Measurements from ENCODE around the gene ZMYND8. TPM values are rescaled to one million over a fixed set of nuclear protein-coding genes. Genes with fewer than 3 reads are reported as not detected.

ZMYND8 gene
- total and polyA plus RNA-seq, 5 donors: 10.0 to 35.7 (median 31.4) TPM

- ATAC-seq: no peak
- intact Hi-C loops (cut with DNase I): no loop called here
- Histone ChIP-seq H3K9me3 (ENCODE audit: control insufficient read depth, low read length) (no peaks in the 10 kb centered on the region), H3K27ac (ENCODE audit: low read length) (no peak overlapping the region), H3K4me1 (ENCODE audit: control insufficient read depth, insufficient read depth, low read length) (no peaks in the 10 kb centered on the region), H3K27me3 (ENCODE audit: control insufficient read depth, insufficient read depth) (no peaks in the 10 kb centered on the region), H3K4me3 (ENCODE audit: low read length) (no peak overlapping the region)
- peak; percentile 33 to 59 (median 36) for DNase-seq
- 91% methylated on average over 8 of the region's 8 CpGs for WGBS
Observed at GRCh38 chr20:47220161-47220582, 136.3 kb downstream of the ZMYND8 start.

- no peak for ATAC-seq
- 71% methylated on average over 12 of the region's 12 CpGs for WGBS
- Histone ChIP-seq H3K27ac (ENCODE audit: low read length) (no peak overlapping the region), H3K4me3 (ENCODE audit: low read length) (no peak overlapping the region), H3K4me1 (ENCODE audit: control insufficient read depth, insufficient read depth, low read length) (no peaks in the 10 kb centered on the region), H3K27me3 (ENCODE audit: control insufficient read depth, insufficient read depth) (no peaks in the 10 kb centered on the region), H3K9me3 (ENCODE audit: control insufficient read depth, low read length) (no peaks in the 10 kb centered on the region)
- intact Hi-C loops (cut with DNase I): loop anchor here in 1 of 4 donors (10.0 kb wide), 1 partner anchor 47 kb away; no protein-coding TSS in a partner anchor
- DNase-seq: peak in 1 of 3 donors; percentile 9
Observed at GRCh38 chr20:47217482-47218446, 138.7 kb downstream of the ZMYND8 start.

GRCh38 chr20:47216819-47217410 lies 139.6 kb downstream of the ZMYND8 start:
- intact Hi-C loops (cut with DNase I): loop anchor here in 1 of 4 donors (10.0 kb wide), 1 partner anchor 48 kb away; no protein-coding TSS in a partner anchor

GRCh38 chr20:47215653-47216397 lies 140.7 kb downstream of the ZMYND8 start:
- ATAC-seq (no peak), DNase-seq (peak in 1 of 3 donors; percentile 31)
- H3K4me1 ChIP-seq (ENCODE audit: control insufficient read depth, insufficient read depth, low read length): peaks cover 2% of the 10 kb centered on the region
- intact Hi-C loops (cut with DNase I): loop anchor here in 1 of 4 donors (10.0 kb wide), 1 partner anchor 49 kb away; no protein-coding TSS in a partner anchor
- no peak overlapping the region for H3K4me3 ChIP-seq (ENCODE audit: low read length)
- no peaks in the 10 kb centered on the region for H3K9me3 ChIP-seq (ENCODE audit: control insufficient read depth, low read length)
- no peak overlapping the region for H3K27ac ChIP-seq (ENCODE audit: low read length)
- 77% methylated on average over 10 of the region's 10 CpGs for WGBS
- no peaks in the 10 kb centered on the region for H3K27me3 ChIP-seq (ENCODE audit: control insufficient read depth, insufficient read depth)

More at GRCh38 chr20:47216819-47217410, 139.6 kb downstream of the ZMYND8 start:
- ATAC-seq: no peak
- Histone ChIP-seq H3K4me3 (ENCODE audit: low read length) (no peak overlapping the region), H3K27me3 (ENCODE audit: control insufficient read depth, insufficient read depth) (no peaks in the 10 kb centered on the region), H3K9me3 (ENCODE audit: control insufficient read depth, low read length) (no peaks in the 10 kb centered on the region), H3K4me1 (ENCODE audit: control insufficient read depth, insufficient read depth, low read length) (peaks cover 2% of the 10 kb centered on the region), H3K27ac (ENCODE audit: low read length) (no peak overlapping the region)
- 88% methylated on average over 7 of the region's 7 CpGs for WGBS
- peak in 1 of 3 donors; percentile 3 for DNase-seq

- no peaks in the 10 kb centered on the region for H3K27me3 ChIP-seq (ENCODE audit: control insufficient read depth, insufficient read depth)
- DNase-seq: peak in 1 of 3 donors; percentile 13
- peaks cover 2% of the 10 kb centered on the region for H3K4me1 ChIP-seq (ENCODE audit: control insufficient read depth, insufficient read depth, low read length)
- no peaks in the 10 kb centered on the region for H3K9me3 ChIP-seq (ENCODE audit: control insufficient read depth, low read length)
- ATAC-seq: peak; percentile 38 to 56
- H3K4me3 ChIP-seq (ENCODE audit: low read length): no peak overlapping the region
- intact Hi-C loops (cut with DNase I): loop anchor here in 1 of 4 donors (10.0 kb wide), 1 partner anchor 51 kb away; no protein-coding TSS in a partner anchor
- H3K27ac ChIP-seq (ENCODE audit: low read length): peak overlapping the region; percentile 89
- 68% methylated on average over 9 of the region's 9 CpGs for WGBS
Observed at GRCh38 chr20:47213966-47214365, 142.5 kb downstream of the ZMYND8 start.

GRCh38 chr20:47212606-47213207 lies 143.8 kb downstream of the ZMYND8 start:
- intact Hi-C loops (cut with DNase I): loop anchor here in 1 of 4 donors (10.0 kb wide), 1 partner anchor 52 kb away; no protein-coding TSS in a partner anchor

GRCh38 chr20:47211036-47211435 lies 145.5 kb downstream of the ZMYND8 start:
- Histone ChIP-seq H3K27ac (ENCODE audit: low read length) (no peak overlapping the region), H3K4me3 (ENCODE audit: low read length) (no peak overlapping the region), H3K9me3 (ENCODE audit: control insufficient read depth, low read length) (no peaks in the 10 kb centered on the region), H3K4me1 (ENCODE audit: control insufficient read depth, insufficient read depth, low read length) (peaks cover 5% of the 10 kb centered on the region), H3K27me3 (ENCODE audit: control insufficient read depth, insufficient read depth) (no peaks in the 10 kb centered on the region)
- WGBS: 93% methylated on average over 7 of the region's 7 CpGs
- DNase-seq (no peak), ATAC-seq (no peak)
- intact Hi-C loops (cut with DNase I): loop anchor here in 1 of 4 donors (10.0 kb wide), 1 partner anchor 54 kb away; no protein-coding TSS in a partner anchor

More at GRCh38 chr20:47212606-47213207, 143.8 kb downstream of the ZMYND8 start:
- H3K27me3 ChIP-seq (ENCODE audit: control insufficient read depth, insufficient read depth): no peaks in the 10 kb centered on the region
- H3K4me1 ChIP-seq (ENCODE audit: control insufficient read depth, insufficient read depth, low read length): peaks cover 2% of the 10 kb centered on the region
- 76% methylated on average over 9 of the region's 9 CpGs for WGBS
- no peaks in the 10 kb centered on the region for H3K9me3 ChIP-seq (ENCODE audit: control insufficient read depth, low read length)
- DNase-seq (peak in 1 of 3 donors; percentile 28), ATAC-seq (peak in 1 of 2 donors; percentile 6)
- H3K4me3 ChIP-seq (ENCODE audit: low read length): no peak overlapping the region
- H3K27ac ChIP-seq (ENCODE audit: low read length): peak overlapping the region; percentile 15

GRCh38 chr20:47210470-47210869 lies 146.0 kb downstream of the ZMYND8 start:
- Histone ChIP-seq H3K27ac (ENCODE audit: low read length) (no peak overlapping the region), H3K9me3 (ENCODE audit: control insufficient read depth, low read length) (no peaks in the 10 kb centered on the region), H3K4me1 (ENCODE audit: control insufficient read depth, insufficient read depth, low read length) (peaks cover 5% of the 10 kb centered on the region), H3K27me3 (ENCODE audit: control insufficient read depth, insufficient read depth) (no peaks in the 10 kb centered on the region), H3K4me3 (ENCODE audit: low read length) (no peak overlapping the region)
- no peak for ATAC-seq
- intact Hi-C loops (cut with DNase I): loop anchor here in 1 of 4 donors (10.0 kb wide), 1 partner anchor 54 kb away; no protein-coding TSS in a partner anchor
- peak in 1 of 3 donors; percentile 14 for DNase-seq
- WGBS: 94% methylated on average over 13 of the region's 13 CpGs

- Histone ChIP-seq H3K9me3 (ENCODE audit: control insufficient read depth, low read length) (no peaks in the 10 kb centered on the region), H3K4me1 (ENCODE audit: control insufficient read depth, insufficient read depth, low read length) (peaks cover 5% of the 10 kb centered on the region), H3K27me3 (ENCODE audit: control insufficient read depth, insufficient read depth) (no peaks in the 10 kb centered on the region), H3K27ac (ENCODE audit: low read length) (no peak overlapping the region), H3K4me3 (ENCODE audit: low read length) (no peak overlapping the region)
- ATAC-seq (no peak), DNase-seq (peak in 1 of 3 donors; percentile 12)
- intact Hi-C loops (cut with DNase I): loop anchor here in 2 of 4 donors (10.0 kb wide), 1 partner anchor 55 kb away; no protein-coding TSS in a partner anchor
- WGBS: 94% methylated on average over 17 of the region's 17 CpGs
Observed at GRCh38 chr20:47209982-47210381, 146.5 kb downstream of the ZMYND8 start.

Measured in right cardiac atrium (tissue), 5 donors.